SH-SY5Y (cell line): Measurements from ENCODE around the gene TTC33.

Experiments used
- GATA2 ChIP-seq: IDR thresholded peaks from 2 replicates; pipeline ENCODE4 v1.6.1; 2011; ENCODE audit warnings: mild to moderate bottlenecking, low read depth, low read length
- GATA3 ChIP-seq: IDR thresholded peaks from 2 replicates; pipeline ENCODE4 v1.6.1; 2011; ENCODE audit warnings: low read depth, mild to moderate bottlenecking, low read length, moderate library complexity

- no peak for TF ChIP-seq GATA2
- no peak for TF ChIP-seq GATA3
Observed at GRCh38 chr5:40615586-40616170, 140.1 kb downstream of the TTC33 start.
